ENCODE results near the gene OTOP3. TPM values are rescaled to one million over a fixed set of nuclear protein-coding genes. Genes with fewer than 3 reads are reported as not detected.

Gene OTOP3
- total RNA-seq, 1 experiment from 2014 or later = not detected

DNA sequence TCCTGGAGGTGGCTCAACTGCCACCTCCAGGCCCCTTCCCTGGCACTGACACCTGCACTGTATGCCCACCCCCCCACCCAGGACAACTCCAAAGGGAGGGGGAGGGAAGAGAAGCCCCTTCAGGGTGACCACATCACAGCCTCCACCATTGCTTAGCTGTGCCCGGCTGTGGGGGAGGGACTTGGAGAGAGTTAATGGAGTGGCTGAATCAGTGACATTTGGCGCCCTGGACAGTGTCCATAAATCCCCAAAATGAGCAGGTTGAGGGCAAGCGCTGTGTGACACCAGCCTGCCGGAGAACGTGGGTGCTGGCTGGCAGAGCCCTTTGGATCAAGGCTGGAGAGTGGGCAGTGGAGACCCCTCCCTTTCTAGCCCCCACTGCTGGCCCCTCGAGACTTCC is 13.5 kb upstream of the OTOP3 start:
- Histone ChIP-seq H3K23ac (ENCODE audit: insufficient read length, low read depth, low read length) (no peak overlapping the region), H3K23me2 (ENCODE audit: insufficient read length, low read depth, low read length, poor library complexity, severe bottlenecking) (peaks cover 5% of the 10 kb centered on the region), H3K4me1 (ENCODE audit: insufficient read depth, low read length) (no peaks in the 10 kb centered on the region), H3K79me2 (ENCODE audit: insufficient read depth, low read length) (no peaks in the 10 kb centered on the region), H4K5ac (ENCODE audit: insufficient read length, low read depth, low read length) (no peak overlapping the region), H2BK20ac (ENCODE audit: low read depth, low read length, poor library complexity, severe bottlenecking) (no peak overlapping the region), H3K56ac (ENCODE audit: insufficient read length, low read depth, low read length) (no peak overlapping the region), H3K79me1 (ENCODE audit: insufficient read depth, low read depth, low read length, poor library complexity, severe bottlenecking) (no peaks in the 10 kb centered on the region), H4K20me1 (ENCODE audit: control insufficient read depth, insufficient read depth, insufficient read length) (no peaks in the 10 kb centered on the region), H3K9ac (ENCODE audit: extremely low read depth, insufficient read length, low read length) (no peak overlapping the region), H3K18ac (ENCODE audit: insufficient read length, low read depth, low read length) (no peak overlapping the region), H3K27ac (ENCODE audit: insufficient read length, low read depth, low read length) (no peak overlapping the region), H3K14ac (ENCODE audit: insufficient read depth, low read length) (no peak overlapping the region), H3T11ph (ENCODE audit: low read length) (no peak overlapping the region), H4K91ac (ENCODE audit: insufficient read length, low read depth, low read length) (no peak overlapping the region), H4K8ac (replicated peaks; ENCODE audit: insufficient read length, low read depth, low read length) (no peak overlapping the region), H3K27me3 (ENCODE audit: insufficient read depth, low read length) (peaks cover 43% of the 10 kb centered on the region), H3K4me2 (ENCODE audit: insufficient read depth, insufficient read length, low read length) (no peak overlapping the region), H2BK5ac (ENCODE audit: insufficient read length, low read length) (no peak overlapping the region), H2AFZ (ENCODE audit: low read length) (no peak overlapping the region), H2BK15ac (ENCODE audit: low read depth, low read length) (no peak overlapping the region), H2BK12ac (ENCODE audit: insufficient read length, low read depth, low read length) (no peak overlapping the region), H2AK5ac (ENCODE audit: insufficient read length, low read length) (no peak overlapping the region), H2BK120ac (ENCODE audit: low read depth, low read length, poor library complexity, severe bottlenecking) (no peak overlapping the region), H3K4ac (ENCODE audit: low read depth, low read length) (no peak overlapping the region), H3K9me3 (ENCODE audit: control insufficient read depth, low read depth, low read length) (no peaks in the 10 kb centered on the region)
- TF ChIP-seq, protein P1, sequence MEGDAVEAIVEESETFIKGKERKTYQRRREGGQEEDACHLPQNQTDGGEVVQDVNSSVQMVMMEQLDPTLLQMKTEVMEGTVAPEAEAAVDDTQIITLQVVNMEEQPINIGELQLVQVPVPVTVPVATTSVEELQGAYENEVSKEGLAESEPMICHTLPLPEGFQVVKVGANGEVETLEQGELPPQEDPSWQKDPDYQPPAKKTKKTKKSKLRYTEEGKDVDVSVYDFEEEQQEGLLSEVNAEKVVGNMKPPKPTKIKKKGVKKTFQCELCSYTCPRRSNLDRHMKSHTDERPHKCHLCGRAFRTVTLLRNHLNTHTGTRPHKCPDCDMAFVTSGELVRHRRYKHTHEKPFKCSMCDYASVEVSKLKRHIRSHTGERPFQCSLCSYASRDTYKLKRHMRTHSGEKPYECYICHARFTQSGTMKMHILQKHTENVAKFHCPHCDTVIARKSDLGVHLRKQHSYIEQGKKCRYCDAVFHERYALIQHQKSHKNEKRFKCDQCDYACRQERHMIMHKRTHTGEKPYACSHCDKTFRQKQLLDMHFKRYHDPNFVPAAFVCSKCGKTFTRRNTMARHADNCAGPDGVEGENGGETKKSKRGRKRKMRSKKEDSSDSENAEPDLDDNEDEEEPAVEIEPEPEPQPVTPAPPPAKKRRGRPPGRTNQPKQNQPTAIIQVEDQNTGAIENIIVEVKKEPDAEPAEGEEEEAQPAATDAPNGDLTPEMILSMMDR (conservative IDR thresholded peaks at IDR 0.05) = no peak
- H3K9me3 Mint-ChIP-seq = peaks cover 0 to 5% of the 10 kb centered on the region in 2 experiments; a peak in 1 of 5 replicates
- peak; percentile 25 for DNase-seq
- no CpG with 5 or more reads among the region's 6 CpGs for WGBS (ENCODE audit: extremely low coverage, insufficient read length, low lambda C conversion rate)
- peaks cover 12 to 33% of the 10 kb centered on the region in 2 experiments for H3K4me1 Mint-ChIP-seq
- H3K4me3 Mint-ChIP-seq = peak overlapping the region; percentile 60 to 75; a peak in 4 of 5 replicates
- H3K27me3 Mint-ChIP-seq (ENCODE audit: low read depth) = peaks cover 71% of the 10 kb centered on the region
- H3K27ac Mint-ChIP-seq = no peak overlapping the region
- H3K36me3 Mint-ChIP-seq (ENCODE audit: insufficient read depth in 1 of 3, low read depth in 3 of 3) = no peaks in the 10 kb centered on the region; a peak in 1 of 7 replicates

All from H9 (cell line).